ENCODE data around the gene PLA2G4A.

DNA sequence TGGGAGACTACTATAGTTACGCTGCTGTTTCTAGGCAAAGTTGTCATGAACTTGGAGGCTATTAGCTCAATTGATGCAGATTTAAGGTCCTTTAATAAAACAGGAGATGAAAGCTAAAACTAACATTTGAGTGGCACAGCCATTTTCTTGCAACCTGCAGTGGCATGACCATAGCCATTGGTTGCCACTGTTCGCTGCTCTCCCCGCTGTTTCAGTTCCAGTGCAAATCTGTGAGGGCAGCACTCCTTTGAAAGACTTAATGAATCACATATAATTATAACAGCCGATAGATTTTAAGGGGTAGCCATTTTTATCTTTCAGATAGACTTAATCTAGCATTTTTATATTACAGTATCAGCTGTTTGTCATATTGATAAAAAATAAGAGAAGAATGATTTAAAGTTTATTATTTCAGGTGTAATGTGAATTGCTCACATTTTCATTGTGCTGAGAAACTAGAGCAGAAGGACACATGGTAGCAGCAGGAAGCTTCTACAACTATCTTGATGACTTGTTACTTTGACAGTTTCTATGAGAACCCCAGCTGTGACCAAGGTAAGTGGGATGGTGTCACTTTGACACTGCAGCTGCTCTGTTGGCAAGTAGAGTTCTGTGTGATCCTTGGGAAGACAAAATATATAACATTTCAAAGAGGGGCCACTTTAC is 203.7 kb downstream of the PLA2G4A start:
- TF ChIP-seq, protein P1, sequence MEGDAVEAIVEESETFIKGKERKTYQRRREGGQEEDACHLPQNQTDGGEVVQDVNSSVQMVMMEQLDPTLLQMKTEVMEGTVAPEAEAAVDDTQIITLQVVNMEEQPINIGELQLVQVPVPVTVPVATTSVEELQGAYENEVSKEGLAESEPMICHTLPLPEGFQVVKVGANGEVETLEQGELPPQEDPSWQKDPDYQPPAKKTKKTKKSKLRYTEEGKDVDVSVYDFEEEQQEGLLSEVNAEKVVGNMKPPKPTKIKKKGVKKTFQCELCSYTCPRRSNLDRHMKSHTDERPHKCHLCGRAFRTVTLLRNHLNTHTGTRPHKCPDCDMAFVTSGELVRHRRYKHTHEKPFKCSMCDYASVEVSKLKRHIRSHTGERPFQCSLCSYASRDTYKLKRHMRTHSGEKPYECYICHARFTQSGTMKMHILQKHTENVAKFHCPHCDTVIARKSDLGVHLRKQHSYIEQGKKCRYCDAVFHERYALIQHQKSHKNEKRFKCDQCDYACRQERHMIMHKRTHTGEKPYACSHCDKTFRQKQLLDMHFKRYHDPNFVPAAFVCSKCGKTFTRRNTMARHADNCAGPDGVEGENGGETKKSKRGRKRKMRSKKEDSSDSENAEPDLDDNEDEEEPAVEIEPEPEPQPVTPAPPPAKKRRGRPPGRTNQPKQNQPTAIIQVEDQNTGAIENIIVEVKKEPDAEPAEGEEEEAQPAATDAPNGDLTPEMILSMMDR (IDR thresholded peaks at IDR 0.05) = no peak
- TF ChIP-seq TAF1 (IDR thresholded peaks at IDR 0.05; ENCODE audit: borderline replicate concordance, low read depth, low read length) (no peak), TCF12 (IDR thresholded peaks at IDR 0.05) (no peak), POLR2AphosphoS5 (IDR thresholded peaks at IDR 0.05; ENCODE audit: low read depth, low read length) (no peak), EZH2phosphoT487 (IDR thresholded peaks at IDR 0.05; ENCODE audit: borderline replicate concordance, low read depth) (no peak), MEF2A (IDR thresholded peaks at IDR 0.05; ENCODE audit: borderline replicate concordance, low read depth) (no peak), EP300 (IDR thresholded peaks at IDR 0.05; ENCODE audit: borderline replicate concordance in 1 of 2, low read depth in 1 of 2, low read length in 1 of 2) (no peak), FOSL2 (IDR thresholded peaks at IDR 0.05; ENCODE audit: borderline replicate concordance, low read depth) (no peak), MXI1 (IDR thresholded peaks at IDR 0.05; ENCODE audit: low read depth, low read length) (no peak)
- TF ChIP-seq, protein P2, sequence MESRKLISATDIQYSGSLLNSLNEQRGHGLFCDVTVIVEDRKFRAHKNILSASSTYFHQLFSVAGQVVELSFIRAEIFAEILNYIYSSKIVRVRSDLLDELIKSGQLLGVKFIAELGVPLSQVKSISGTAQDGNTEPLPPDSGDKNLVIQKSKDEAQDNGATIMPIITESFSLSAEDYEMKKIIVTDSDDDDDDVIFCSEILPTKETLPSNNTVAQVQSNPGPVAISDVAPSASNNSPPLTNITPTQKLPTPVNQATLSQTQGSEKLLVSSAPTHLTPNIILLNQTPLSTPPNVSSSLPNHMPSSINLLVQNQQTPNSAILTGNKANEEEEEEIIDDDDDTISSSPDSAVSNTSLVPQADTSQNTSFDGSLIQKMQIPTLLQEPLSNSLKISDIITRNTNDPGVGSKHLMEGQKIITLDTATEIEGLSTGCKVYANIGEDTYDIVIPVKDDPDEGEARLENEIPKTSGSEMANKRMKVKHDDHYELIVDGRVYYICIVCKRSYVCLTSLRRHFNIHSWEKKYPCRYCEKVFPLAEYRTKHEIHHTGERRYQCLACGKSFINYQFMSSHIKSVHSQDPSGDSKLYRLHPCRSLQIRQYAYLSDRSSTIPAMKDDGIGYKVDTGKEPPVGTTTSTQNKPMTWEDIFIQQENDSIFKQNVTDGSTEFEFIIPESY (IDR thresholded peaks at IDR 0.05; ENCODE audit: borderline replicate concordance, low read depth) = no peak
- TF ChIP-seq, protein P3, sequence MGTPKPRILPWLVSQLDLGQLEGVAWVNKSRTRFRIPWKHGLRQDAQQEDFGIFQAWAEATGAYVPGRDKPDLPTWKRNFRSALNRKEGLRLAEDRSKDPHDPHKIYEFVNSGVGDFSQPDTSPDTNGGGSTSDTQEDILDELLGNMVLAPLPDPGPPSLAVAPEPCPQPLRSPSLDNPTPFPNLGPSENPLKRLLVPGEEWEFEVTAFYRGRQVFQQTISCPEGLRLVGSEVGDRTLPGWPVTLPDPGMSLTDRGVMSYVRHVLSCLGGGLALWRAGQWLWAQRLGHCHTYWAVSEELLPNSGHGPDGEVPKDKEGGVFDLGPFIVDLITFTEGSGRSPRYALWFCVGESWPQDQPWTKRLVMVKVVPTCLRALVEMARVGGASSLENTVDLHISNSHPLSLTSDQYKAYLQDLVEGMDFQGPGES (IDR thresholded peaks at IDR 0.05; ENCODE audit: low read depth, low read length) = no peak
- TF ChIP-seq, protein P4, sequence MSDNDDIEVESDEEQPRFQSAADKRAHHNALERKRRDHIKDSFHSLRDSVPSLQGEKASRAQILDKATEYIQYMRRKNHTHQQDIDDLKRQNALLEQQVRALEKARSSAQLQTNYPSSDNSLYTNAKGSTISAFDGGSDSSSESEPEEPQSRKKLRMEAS (IDR thresholded peaks at IDR 0.05; ENCODE audit: low read depth) = no peak
- TF ChIP-seq, protein P5, sequence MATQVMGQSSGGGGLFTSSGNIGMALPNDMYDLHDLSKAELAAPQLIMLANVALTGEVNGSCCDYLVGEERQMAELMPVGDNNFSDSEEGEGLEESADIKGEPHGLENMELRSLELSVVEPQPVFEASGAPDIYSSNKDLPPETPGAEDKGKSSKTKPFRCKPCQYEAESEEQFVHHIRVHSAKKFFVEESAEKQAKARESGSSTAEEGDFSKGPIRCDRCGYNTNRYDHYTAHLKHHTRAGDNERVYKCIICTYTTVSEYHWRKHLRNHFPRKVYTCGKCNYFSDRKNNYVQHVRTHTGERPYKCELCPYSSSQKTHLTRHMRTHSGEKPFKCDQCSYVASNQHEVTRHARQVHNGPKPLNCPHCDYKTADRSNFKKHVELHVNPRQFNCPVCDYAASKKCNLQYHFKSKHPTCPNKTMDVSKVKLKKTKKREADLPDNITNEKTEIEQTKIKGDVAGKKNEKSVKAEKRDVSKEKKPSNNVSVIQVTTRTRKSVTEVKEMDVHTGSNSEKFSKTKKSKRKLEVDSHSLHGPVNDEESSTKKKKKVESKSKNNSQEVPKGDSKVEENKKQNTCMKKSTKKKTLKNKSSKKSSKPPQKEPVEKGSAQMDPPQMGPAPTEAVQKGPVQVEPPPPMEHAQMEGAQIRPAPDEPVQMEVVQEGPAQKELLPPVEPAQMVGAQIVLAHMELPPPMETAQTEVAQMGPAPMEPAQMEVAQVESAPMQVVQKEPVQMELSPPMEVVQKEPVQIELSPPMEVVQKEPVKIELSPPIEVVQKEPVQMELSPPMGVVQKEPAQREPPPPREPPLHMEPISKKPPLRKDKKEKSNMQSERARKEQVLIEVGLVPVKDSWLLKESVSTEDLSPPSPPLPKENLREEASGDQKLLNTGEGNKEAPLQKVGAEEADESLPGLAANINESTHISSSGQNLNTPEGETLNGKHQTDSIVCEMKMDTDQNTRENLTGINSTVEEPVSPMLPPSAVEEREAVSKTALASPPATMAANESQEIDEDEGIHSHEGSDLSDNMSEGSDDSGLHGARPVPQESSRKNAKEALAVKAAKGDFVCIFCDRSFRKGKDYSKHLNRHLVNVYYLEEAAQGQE (IDR thresholded peaks at IDR 0.05; ENCODE audit: low read depth, low read length) = no peak
